Forelimb muscle (tissue), 1 donor: ENCODE measurements around the gene GABARAP. TPM values are rescaled to one million over a fixed set of nuclear protein-coding genes. Genes with fewer than 3 reads are reported as not detected.
A peak's percentile ranks its signal among the peaks of the same experiment; 100 is the strongest.

Source experiments
- DNase-seq: peaks from one replicate; pipeline ENCODE4 v3.0.0-alpha.2; 2013; ENCODE audit warnings: low read depth
- polyA plus RNA-seq: library from polyadenylated mRNA; unstranded; fragments of 120-200 nt; gene quantifications from one replicate; pipeline ENCODE4 v1.2.1, GENCODE V29; 2013; ENCODE audit not compliant: insufficient read length

Gene GABARAP
- polyA plus RNA-seq, 1 donor, result 246 TPM

- no peak for DNase-seq
These were observed 19.9 kb downstream of the GABARAP start for GRCh38 chr17:7222093-7222971.

- DNase-seq, result no peak
These were observed 20.8 kb downstream of the GABARAP start for GRCh38 chr17:7221278-7222092.

GRCh38 chr17:7220593-7221277 lies 21.5 kb downstream of the GABARAP start:
- DNase-seq, result no peak

- DNase-seq, result peak; percentile 70
These were observed 22.2 kb downstream of the GABARAP start, which contains the start of the genes ACADVL and DLG4 for GRCh38 chr17:7219812-7220592. Gene ACADVL (plus strand): TSS chr17:7219938. CDS start chr17:7219985, 47 bp downstream. Gene DLG4 (minus strand): TSS chr17:7219836.

- DNase-seq, result no peak
These were observed 22.9 kb downstream of the GABARAP start for GRCh38 chr17:7219229-7219811.

GRCh38 chr17:7218758-7219157 lies 23.5 kb downstream of the GABARAP start:
- no peak for DNase-seq

- no peak for DNase-seq
These were observed 24.1 kb downstream of the GABARAP start for GRCh38 chr17:7218166-7218565.

GRCh38 chr17:7217113-7217987 lies 24.9 kb downstream of the GABARAP start:
- no peak for DNase-seq

GRCh38 chr17:7216242-7217112 lies 25.8 kb downstream of the GABARAP start:
- no peak for DNase-seq

GRCh38 chr17:7215652-7216180 lies 26.5 kb downstream of the GABARAP start:
- DNase-seq, result no peak

- DNase-seq, result no peak
These were observed 27.1 kb downstream of the GABARAP start for GRCh38 chr17:7215136-7215638.

GRCh38 chr17:7214300-7215135 lies 27.7 kb downstream of the GABARAP start:
- peak; percentile 90 for DNase-seq

- DNase-seq, result peak; percentile 84
These were observed 28.4 kb downstream of the GABARAP start for GRCh38 chr17:7213895-7214299.

GRCh38 chr17:7211491-7212273 lies 30.6 kb downstream of the GABARAP start:
- DNase-seq, result no peak

GRCh38 chr17:7208754-7209460 lies 33.3 kb downstream of the GABARAP start:
- DNase-seq, result no peak

GRCh38 chr17:7208027-7208571 lies 34.1 kb downstream of the GABARAP start:
- no peak for DNase-seq
